GM13976 (cell line): ENCODE results near the gene REV3L.
A peak's percentile ranks its signal among the peaks of the same experiment; 100 is the strongest.

ENCODE experiments used
- DNase-seq: peaks from one replicate; pipeline ENCODE4 v3.0.0; 2012; ENCODE audit warnings: low spot score
- CTCF ChIP-seq: IDR thresholded peaks from 2 replicates; pipeline ENCODE4 v1.5.1; 2012; ENCODE audit warnings: borderline replicate concordance, mild to moderate bottlenecking; ENCODE audit not compliant: insufficient read depth; ENCODE audit errors: extremely low read depth, missing control alignments, control extremely low read depth
- in situ Hi-C: fragments of 300-500 bp; cut with MboI; formaldehyde crosslinking; loops from one replicate; pipeline ENCODE4 v1.12.0; 2022; ENCODE audit warnings: low sequenced_read_pairs, mixed read lengths, inconsistent platforms; ENCODE audit not compliant: unreplicated experiment

Gene REV3L

GRCh38 chr6:111485342-111485741 is 2.3 kb upstream of the REV3L start:
- DNase-seq: no peak
- in situ Hi-C loops: no loop called here
- TF ChIP-seq CTCF: no peak

GRCh38 chr6:111484633-111484930 is 1.6 kb upstream of the REV3L start:
- no peak for TF ChIP-seq CTCF
- no peak for DNase-seq
- in situ Hi-C loops: no loop called here

- no peak for TF ChIP-seq CTCF
- in situ Hi-C loops: no loop called here
Observed at GRCh38 chr6:111483736-111484632, 966 bp upstream of the REV3L start.

GRCh38 chr6:111482188-111482958 is 645 bp downstream of the REV3L start:
- DNase-seq: peak; percentile 50
- in situ Hi-C loops: no loop called here
- TF ChIP-seq CTCF: no peak

More at GRCh38 chr6:111483736-111484632, 966 bp upstream of the REV3L start:
- peak; percentile 89 for DNase-seq

- in situ Hi-C loops: no loop called here
- TF ChIP-seq CTCF: no peak
- no peak for DNase-seq
Observed at GRCh38 chr6:111481836-111482187, 1.2 kb downstream of the REV3L start.

- no peak for TF ChIP-seq CTCF
- in situ Hi-C loops: no loop called here
- no peak for DNase-seq
Observed at GRCh38 chr6:111480988-111481822, 1.8 kb downstream of the REV3L start.
